IMR-90 (cell line): ENCODE measurements around the gene HOATZ.

Source experiments
- CEBPB ChIP-seq: IDR thresholded peaks from 2 replicates; pipeline ENCODE4 v1.6.1; 2012; ENCODE audit warnings: low read depth, low read length, improper control_type of control experiment
- FOS ChIP-seq: fragments of 150-350 bp; IDR thresholded peaks from 2 replicates; pipeline ENCODE4 v1.6.1; 2016; ENCODE audit warnings: low read depth, low read length
- NFE2L2 ChIP-seq: fragments of 150-350 bp; IDR thresholded peaks from 2 replicates; pipeline ENCODE4 v1.6.1; 2016; ENCODE audit warnings: low read depth, mild to moderate bottlenecking, low read length
- POLR2A ChIP-seq: IDR thresholded peaks from 2 replicates; pipeline ENCODE4 v1.6.1; 2012; ENCODE audit warnings: mild to moderate bottlenecking, low read depth, low read length
- SMC3 ChIP-seq: fragments of 150-350 bp; IDR thresholded peaks from 2 replicates; pipeline ENCODE4 v1.6.1; 2016; ENCODE audit warnings: low read depth, mild to moderate bottlenecking, antibody characterized with exemption, low read length, moderate library complexity
- TF ChIP-seq, protein P1 (sequence below): conservative IDR thresholded peaks from 2 replicates; pipeline ENCODE4 v1.5.1; 2012; ENCODE audit warnings: mild to moderate bottlenecking, low read depth, low read length, improper control_type of control experiment

DNA sequence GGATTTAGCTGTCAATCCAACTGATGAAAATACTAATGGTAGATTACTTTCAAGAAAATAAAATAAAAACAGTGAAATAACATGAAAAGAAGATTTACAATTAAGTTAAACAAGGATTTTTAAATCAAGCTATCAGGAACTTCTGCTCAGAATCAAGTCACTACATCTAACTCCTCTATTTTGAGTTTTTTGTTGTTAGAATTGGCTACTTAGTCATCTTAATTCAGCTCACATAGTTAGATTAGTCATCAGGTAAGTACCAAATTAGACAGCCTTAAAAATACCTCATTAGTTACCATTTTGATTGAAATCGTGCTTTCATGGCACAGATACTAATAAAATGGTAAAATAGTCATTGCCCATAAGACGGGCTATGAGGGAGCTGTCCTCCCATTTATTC, 38.2 kb upstream of the HOATZ start:
- TF ChIP-seq NFE2L2 (no peak), FOS (no peak), CEBPB (no peak), SMC3 (no peak), POLR2A (no peak)
- TF ChIP-seq, protein P1, sequence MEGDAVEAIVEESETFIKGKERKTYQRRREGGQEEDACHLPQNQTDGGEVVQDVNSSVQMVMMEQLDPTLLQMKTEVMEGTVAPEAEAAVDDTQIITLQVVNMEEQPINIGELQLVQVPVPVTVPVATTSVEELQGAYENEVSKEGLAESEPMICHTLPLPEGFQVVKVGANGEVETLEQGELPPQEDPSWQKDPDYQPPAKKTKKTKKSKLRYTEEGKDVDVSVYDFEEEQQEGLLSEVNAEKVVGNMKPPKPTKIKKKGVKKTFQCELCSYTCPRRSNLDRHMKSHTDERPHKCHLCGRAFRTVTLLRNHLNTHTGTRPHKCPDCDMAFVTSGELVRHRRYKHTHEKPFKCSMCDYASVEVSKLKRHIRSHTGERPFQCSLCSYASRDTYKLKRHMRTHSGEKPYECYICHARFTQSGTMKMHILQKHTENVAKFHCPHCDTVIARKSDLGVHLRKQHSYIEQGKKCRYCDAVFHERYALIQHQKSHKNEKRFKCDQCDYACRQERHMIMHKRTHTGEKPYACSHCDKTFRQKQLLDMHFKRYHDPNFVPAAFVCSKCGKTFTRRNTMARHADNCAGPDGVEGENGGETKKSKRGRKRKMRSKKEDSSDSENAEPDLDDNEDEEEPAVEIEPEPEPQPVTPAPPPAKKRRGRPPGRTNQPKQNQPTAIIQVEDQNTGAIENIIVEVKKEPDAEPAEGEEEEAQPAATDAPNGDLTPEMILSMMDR: no peak
